GM12872 (cell line): Measurements from ENCODE around the gene ATP13A5.

Source experiments
- TF ChIP-seq, protein P1 (sequence below): IDR thresholded peaks from 3 replicates; pipeline ENCODE4 v1.5.1; 2011; ENCODE audit warnings: low read depth, mild to moderate bottlenecking, low read length, moderate library complexity; ENCODE audit not compliant: insufficient read depth

The ATP13A5 gene

DNA sequence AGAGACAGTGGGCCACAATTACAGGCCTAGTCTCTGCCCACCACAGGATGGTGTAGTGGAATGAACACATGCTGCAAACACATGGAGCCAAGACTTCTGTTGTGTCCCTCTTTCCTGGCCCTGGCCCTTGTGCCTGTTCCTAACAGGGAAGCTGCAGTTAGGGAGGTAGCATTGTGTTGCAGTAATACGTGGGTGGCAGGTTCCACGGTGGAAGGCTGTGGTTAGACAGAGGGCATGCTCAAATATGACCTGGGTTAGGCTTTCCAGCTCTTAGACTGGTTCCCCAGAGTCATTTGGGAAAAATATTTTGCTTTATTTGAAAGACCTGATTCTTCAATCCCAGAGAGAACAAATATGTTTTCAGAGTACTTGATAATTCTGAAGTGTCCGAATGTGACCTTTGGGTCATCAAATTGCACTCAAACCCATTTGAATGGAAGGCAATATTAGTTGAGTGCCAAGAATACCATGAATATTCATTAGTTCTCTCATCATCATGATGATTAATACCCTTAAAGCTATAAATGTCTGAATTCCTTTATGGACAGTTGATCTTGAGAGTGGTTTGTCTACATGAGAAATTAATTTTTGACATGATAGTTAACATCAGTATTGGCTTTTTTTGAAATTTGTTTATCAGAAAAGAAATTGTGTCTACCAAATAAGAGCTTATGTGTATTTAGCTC, 109.1 kb downstream of the ATP13A5 start:
- TF ChIP-seq, protein P1, sequence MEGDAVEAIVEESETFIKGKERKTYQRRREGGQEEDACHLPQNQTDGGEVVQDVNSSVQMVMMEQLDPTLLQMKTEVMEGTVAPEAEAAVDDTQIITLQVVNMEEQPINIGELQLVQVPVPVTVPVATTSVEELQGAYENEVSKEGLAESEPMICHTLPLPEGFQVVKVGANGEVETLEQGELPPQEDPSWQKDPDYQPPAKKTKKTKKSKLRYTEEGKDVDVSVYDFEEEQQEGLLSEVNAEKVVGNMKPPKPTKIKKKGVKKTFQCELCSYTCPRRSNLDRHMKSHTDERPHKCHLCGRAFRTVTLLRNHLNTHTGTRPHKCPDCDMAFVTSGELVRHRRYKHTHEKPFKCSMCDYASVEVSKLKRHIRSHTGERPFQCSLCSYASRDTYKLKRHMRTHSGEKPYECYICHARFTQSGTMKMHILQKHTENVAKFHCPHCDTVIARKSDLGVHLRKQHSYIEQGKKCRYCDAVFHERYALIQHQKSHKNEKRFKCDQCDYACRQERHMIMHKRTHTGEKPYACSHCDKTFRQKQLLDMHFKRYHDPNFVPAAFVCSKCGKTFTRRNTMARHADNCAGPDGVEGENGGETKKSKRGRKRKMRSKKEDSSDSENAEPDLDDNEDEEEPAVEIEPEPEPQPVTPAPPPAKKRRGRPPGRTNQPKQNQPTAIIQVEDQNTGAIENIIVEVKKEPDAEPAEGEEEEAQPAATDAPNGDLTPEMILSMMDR, result no peak

DNA sequence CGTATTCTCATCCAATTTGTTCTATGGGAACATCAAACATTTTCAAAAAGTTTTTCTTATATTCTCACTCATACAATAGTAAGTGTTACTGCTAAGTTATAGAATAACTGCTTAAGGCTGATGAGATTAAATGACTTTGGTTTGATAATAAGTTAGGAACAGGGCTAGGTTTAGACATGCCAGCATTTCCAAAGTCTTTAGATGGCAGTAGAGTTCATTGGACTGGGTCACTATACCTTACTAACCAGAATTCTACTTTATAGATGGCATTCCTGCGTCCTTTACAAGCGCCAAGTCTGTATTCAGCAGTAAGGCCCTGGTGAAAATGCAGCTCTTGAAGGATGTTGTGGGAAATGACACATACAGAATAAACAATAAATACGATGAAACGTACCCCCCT, 115.8 kb downstream of the ATP13A5 start:
- TF ChIP-seq, protein P1, result no peak

DNA sequence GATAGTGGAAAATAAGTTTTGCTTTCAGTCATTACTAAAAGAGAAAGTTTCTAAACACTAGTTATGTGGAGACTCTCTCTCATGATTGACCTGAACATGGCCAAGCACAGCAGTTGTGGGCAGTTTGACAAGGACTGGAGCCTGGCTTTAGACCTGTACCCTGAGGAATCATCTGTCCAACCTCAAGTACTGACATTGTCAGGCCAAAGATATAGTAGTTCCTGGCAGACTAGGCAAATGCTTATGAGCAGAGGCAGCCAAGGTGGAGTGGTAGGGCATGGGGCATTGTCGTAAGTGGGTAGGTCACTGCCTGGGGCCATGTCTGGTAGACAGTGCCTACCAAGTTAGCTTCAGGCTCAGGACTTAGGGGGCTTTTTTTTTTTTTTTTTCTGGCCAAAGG, 116.6 kb downstream of the ATP13A5 start:
- TF ChIP-seq, protein P1, result no peak

DNA sequence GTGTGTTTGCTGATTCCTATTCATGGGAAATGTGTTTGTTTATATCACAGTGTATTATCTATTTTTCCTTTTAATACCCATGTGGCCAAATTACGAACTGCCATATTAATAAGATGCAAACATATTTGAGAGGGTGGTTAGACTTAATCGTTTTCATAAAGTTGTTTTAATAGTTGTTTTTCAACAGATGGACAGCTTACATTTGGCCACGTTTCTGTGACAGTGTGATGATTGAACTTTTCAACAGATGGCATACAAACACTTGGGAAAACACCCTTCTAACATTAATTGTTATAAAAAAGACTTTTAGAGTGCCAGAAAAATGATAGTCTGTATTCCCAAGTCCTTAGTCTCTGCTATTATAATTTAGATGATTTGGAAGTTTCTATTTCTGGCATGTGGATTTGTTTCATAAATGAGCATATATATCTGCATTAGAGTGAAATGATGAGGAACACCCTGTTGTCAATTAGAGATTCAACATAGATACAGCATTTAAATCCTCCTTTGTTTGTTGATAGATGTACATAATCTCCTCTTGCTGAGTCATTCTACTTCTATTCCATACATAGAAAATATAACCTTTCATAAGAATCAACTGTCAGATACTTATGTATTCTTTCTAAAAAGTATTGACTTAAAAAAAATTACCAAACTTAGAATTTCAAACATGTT, 124.4 kb downstream of the ATP13A5 start:
- TF ChIP-seq, protein P1, result no peak

DNA sequence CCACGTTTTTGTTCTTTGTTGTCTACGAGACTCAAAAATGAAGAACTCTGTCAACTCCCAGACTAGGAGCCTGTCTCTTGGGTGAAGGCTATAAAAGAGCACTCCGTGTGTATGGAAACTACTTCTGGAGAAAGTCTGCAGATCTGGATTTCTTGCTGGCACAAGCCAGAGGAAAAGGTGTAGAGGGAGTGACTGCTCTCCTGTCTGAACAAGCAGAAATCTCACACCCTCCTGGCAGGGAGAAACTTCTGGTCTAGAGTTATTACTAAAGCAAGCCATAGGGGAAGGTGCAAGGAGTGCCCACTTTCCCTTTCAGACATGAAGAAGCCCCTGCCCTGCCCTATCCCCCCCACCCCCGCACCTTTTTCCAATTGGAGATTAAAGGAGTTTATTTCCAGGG, 128.1 kb downstream of the ATP13A5 start:
- TF ChIP-seq, protein P1, result no peak

DNA sequence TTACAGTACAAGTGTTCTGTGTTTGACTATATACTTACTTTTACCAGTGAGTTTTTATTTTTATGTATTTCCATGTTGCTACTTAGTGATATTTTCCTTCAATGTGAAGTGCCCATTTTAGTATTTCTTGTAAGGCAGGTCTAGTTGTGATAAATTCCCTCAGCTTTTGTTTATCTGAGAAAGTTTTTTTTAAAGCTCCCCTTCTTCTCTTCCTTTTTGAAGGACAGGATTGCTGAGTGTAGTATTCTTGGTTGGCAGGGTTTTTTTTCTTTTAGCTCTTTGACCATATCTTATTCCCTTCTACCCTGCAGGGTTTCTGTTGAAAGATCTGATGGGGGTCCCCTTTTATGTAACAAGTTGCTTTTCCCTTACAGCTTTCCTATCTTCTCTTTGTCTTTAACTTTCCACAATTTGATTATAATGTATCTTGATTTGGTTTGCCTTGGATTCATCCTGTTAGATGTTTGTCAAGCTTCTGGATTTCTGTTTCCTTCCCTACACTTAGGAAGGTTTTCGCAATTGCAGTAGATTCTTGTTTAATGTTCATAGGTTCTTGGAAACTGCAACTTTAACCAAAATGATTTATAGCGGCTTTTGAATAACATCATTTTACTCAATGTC, 129.6 kb downstream of the ATP13A5 start:
- TF ChIP-seq, protein P1, result no peak

DNA sequence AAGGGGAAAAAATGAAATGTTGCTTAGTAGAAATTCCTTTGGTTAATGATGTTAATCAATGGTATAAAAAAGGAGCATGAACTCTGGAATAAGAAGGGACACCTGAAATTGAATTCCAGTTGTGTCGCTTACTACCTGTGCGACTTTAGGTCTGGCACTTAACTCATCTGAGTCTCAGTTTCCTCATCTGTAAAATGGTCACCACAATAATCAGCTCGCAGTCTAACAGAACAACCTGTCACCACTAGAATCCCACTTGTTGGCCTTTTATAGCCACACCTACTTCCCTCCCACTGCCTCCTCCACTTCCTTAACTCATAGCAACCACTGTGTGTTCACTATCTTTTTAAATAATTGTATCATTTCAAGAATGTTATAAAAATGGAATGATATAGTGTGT, 135.0 kb downstream of the ATP13A5 start:
- TF ChIP-seq, protein P1, result no peak
